GM12878 (cell line): ENCODE data around the gene STX3. TPM values are rescaled to one million over a fixed set of nuclear protein-coding genes. Genes with fewer than 3 reads are reported as not detected.
A peak's percentile ranks its signal among the peaks of the same experiment; 100 is the strongest.

Experiments used
- ATAC-seq: fragments of 200-7000 bp; cut with Tn5 transposase; 3 replicates; pipeline ENCODE4 v1.9.1; 2020; ENCODE audit warnings: mild to moderate bottlenecking, moderate library complexity
- BruUV-seq: library from RNA; stranded (reverse); fragments of 400-500 nt; replicated peaks from 2 replicates; lab custom pipeline; 2021; lab: Mats Ljungman, UMichigan
- CTCF ChIA-PET: fragments of 300-600 bp; sonication (Branson Sonifier 250); formaldehyde crosslinking; extraction: SDS; loops from one replicate; lab custom pipeline; 2021; ENCODE audit warnings: inconsistent platforms; lab: Yijun Ruan, JAX
- POLR2A ChIA-PET: fragments of 350-600 bp; formaldehyde crosslinking; extraction: SDS; loops from one replicate; lab custom pipeline; 2021; ENCODE audit warnings: inconsistent platforms; lab: Charles Lee
- RAD21 ChIA-PET: fragments of 300-600 bp; sonication (Branson Sonifier 250); formaldehyde crosslinking; loops from one replicate; lab custom pipeline; 2023; ENCODE audit warnings: antibody characterized with exemption; ENCODE audit not compliant: unreplicated experiment; lab: Charles Lee
- SMC1A ChIA-PET: fragments of 300-600 bp; sonication (Branson Sonifier 250); formaldehyde crosslinking; loops from one replicate; lab custom pipeline; 2023; ENCODE audit not compliant: unreplicated experiment, uncharacterized antibody; lab: Charles Lee
- DNase-seq: peaks from one replicate; pipeline ENCODE4 v3.0.0-alpha.2; 2011; ENCODE audit warnings: low read depth, low spot score
- FAIRE-seq: peaks from 3 replicates; lab custom pipeline; 2011; peaks lifted over from hg19 to GRCh38; lab: Jason Lieb, UNC
- H2AFZ ChIP-seq: 2 replicates; pipeline ENCODE4 v1.6.0; 2011; ENCODE audit warnings: low read depth, low read length, control low read depth; ENCODE audit not compliant: control insufficient read depth
- H3K27ac ChIP-seq: 2 replicates; pipeline ENCODE4 v1.5.1; 2011; ENCODE audit warnings: control low read depth; ENCODE audit not compliant: control insufficient read depth, insufficient read depth
- H3K27me3 ChIP-seq, 2 experiments: replicated peaks in 1 of 2; 2 replicates each; pipeline versions ENCODE4 v1.6.0 to v1.6.1; 2011; ENCODE audit warnings: low read length in 1 of 2; ENCODE audit not compliant: control insufficient read depth in 2 of 2, insufficient read depth in 2 of 2
- H3K36me3 ChIP-seq, 2 experiments: 2 replicates each; pipeline ENCODE4 v1.5.1; 2011; ENCODE audit warnings: low read length in 1 of 2; ENCODE audit not compliant: control insufficient read depth in 2 of 2, insufficient read depth in 2 of 2
- H3K4me1 ChIP-seq: 2 replicates; pipeline ENCODE4 v1.6.1; 2011; ENCODE audit warnings: mild to moderate bottlenecking, low read length, moderate library complexity, mixed read lengths; ENCODE audit not compliant: control insufficient read depth, insufficient read depth
- H3K4me2 ChIP-seq: 2 replicates; pipeline ENCODE4 v1.6.0; 2011; ENCODE audit warnings: control low read depth; ENCODE audit not compliant: control insufficient read depth, insufficient read depth
- H3K4me3 ChIP-seq: fragments of 200-600 bp; sonication (generic); 2 replicates; pipeline ENCODE4 v1.5.1; 2016
- H3K79me2 ChIP-seq: 2 replicates; pipeline ENCODE4 v1.6.0; 2011; ENCODE audit warnings: low read length; ENCODE audit not compliant: control insufficient read depth, insufficient read depth
- H3K9ac ChIP-seq: 2 replicates; pipeline ENCODE4 v1.8.0; 2011; ENCODE audit warnings: low read length, control low read depth, mixed read lengths; ENCODE audit not compliant: control insufficient read depth, insufficient read depth
- H3K9me3 ChIP-seq: replicated peaks from 3 replicates; pipeline ENCODE4 v1.5.1; 2011; ENCODE audit warnings: mild to moderate bottlenecking, low read length; ENCODE audit not compliant: control insufficient read depth, insufficient read depth
- H4K20me1 ChIP-seq: 2 replicates; pipeline ENCODE4 v1.6.0; 2011; ENCODE audit not compliant: control insufficient read depth, insufficient read depth
- CHD2 ChIP-seq: IDR thresholded peaks from 2 replicates; pipeline ENCODE4 v1.6.1; 2011; ENCODE audit warnings: low read depth, low read length, improper control_type of control experiment, borderline replicate concordance
- EGR1 ChIP-seq, 2 experiments: IDR thresholded peaks; 1 replicate in 1 of 2; 2 replicates in 1 of 2; pipeline ENCODE4 v1.6.1; 2011 to 2012; ENCODE audit warnings: low read depth in 2 of 2, low read length in 2 of 2, borderline replicate concordance in 1 of 2, mild to moderate bottlenecking in 1 of 2, moderate library complexity in 1 of 2
- GATAD2B ChIP-seq: fragments of 450-650 bp; conservative IDR thresholded peaks from 2 replicates; pipeline ENCODE4 v1.6.1; 2017; ENCODE audit warnings: low read depth, mild to moderate bottlenecking, moderate library complexity
- IRF4 ChIP-seq: IDR thresholded peaks from 2 replicates; pipeline ENCODE4 v1.6.1; 2011; ENCODE audit warnings: low read depth, low read length
- IRF5 ChIP-seq: fragments of 450-650 bp; IDR thresholded peaks from 2 replicates; pipeline ENCODE4 v1.6.1; 2017; ENCODE audit warnings: borderline replicate concordance
- MAX ChIP-seq: IDR thresholded peaks from 2 replicates; pipeline ENCODE4 v1.6.1; 2012; ENCODE audit warnings: low read depth, low read length, improper control_type of control experiment
- MEF2B ChIP-seq: fragments of 450-650 bp; IDR thresholded peaks from 2 replicates; pipeline ENCODE4 v1.6.1; 2018; ENCODE audit warnings: mild to moderate bottlenecking, moderate library complexity; ENCODE audit not compliant: partially characterized antibody, poor library complexity, severe bottlenecking
- NBN ChIP-seq: fragments of 450-650 bp; IDR thresholded peaks from 2 replicates; pipeline ENCODE4 v1.6.1; 2016
- RAD21 ChIP-seq: IDR thresholded peaks from 2 replicates; pipeline ENCODE4 v1.6.1; 2011; ENCODE audit warnings: mild to moderate bottlenecking, low read depth, low read length, moderate library complexity; ENCODE audit not compliant: insufficient read depth
- RB1 ChIP-seq: fragments of 450-650 bp; formaldehyde crosslinking; IDR thresholded peaks from 2 replicates; pipeline ENCODE4 v1.6.1; 2017; ENCODE audit warnings: mild to moderate bottlenecking, borderline replicate concordance
- RFX5 ChIP-seq: IDR thresholded peaks from 2 replicates; pipeline ENCODE4 v1.6.1; 2011; ENCODE audit warnings: low read depth, low read length, improper control_type of control experiment
- SMARCA5 ChIP-seq: fragments of 450-650 bp; IDR thresholded peaks from 2 replicates; pipeline ENCODE4 v1.6.1; 2017; ENCODE audit warnings: mild to moderate bottlenecking
- SMC3 ChIP-seq: IDR thresholded peaks from 2 replicates; pipeline ENCODE4 v1.6.1; 2011; ENCODE audit warnings: low read length, improper control_type of control experiment, borderline replicate concordance
- YY1 ChIP-seq: IDR thresholded peaks from 2 replicates; pipeline ENCODE4 v1.6.1; 2011; ENCODE audit warnings: low read depth, mild to moderate bottlenecking, low read length
- ZNF207 ChIP-seq: fragments of 450-650 bp; IDR thresholded peaks from 2 replicates; pipeline ENCODE4 v1.6.1; 2014; ENCODE audit warnings: antibody characterized with exemption, mild to moderate bottlenecking, borderline replicate concordance
- WGBS: methylation state at CpG from one replicate; pipeline ENCODE4 v1.1.6; 2016; ENCODE audit warnings: low lambda C conversion rate; ENCODE audit not compliant: insufficient replicate concordance, insufficient coverage; ENCODE audit errors: missing lambda C conversion rate; 5-methylcytosine and 5-hydroxymethylcytosine counted together
- in situ Hi-C: fragments of 300-500 bp; cut with MboI; formaldehyde crosslinking; loops from 9 replicates; pipeline ENCODE4 v1.14.3; 2018; ENCODE audit warnings: mixed read lengths
- intact Hi-C: fragments of 100-400 bp; cut with micrococcal nuclease; formaldehyde crosslinking; loops from one replicate; pipeline ENCODE4 v1.14.2; 2022; ENCODE audit not compliant: unreplicated experiment
- polyA plus RNA-seq, 11 experiments: library from polyadenylated mRNA; depleted of rRNA in 4 of 11; unstranded in 6 of 11; stranded (reverse) in 5 of 11; fragments of >200 nt; fragmentation: Nextera tagmentation in 4 of 11; fragmentation: Illumina TruSeq in 1 of 11; extraction: Ambion mirVana in 4 of 11; extraction: Trizol in 1 of 11; gene quantifications; 1 replicate in 1 of 11; 2 replicates in 10 of 11; pipeline versions ENCODE4 v1.2.1 to v1.2.3, GENCODE V29; 2011 to 2016; ENCODE audit warnings: inconsistent platforms in 2 of 11, missing spikeins in 2 of 11, low read depth in 1 of 11
- total RNA-seq, 4 experiments: library from RNA; depleted of rRNA in 3 of 4; stranded (reverse); fragments of >200 nt in 3 of 4; fragmentation: Illumina TruSeq in 1 of 4; extraction: Trizol in 1 of 4; gene quantifications; 2 replicates each; pipeline versions ENCODE4 v1.2.1 to v1.2.3, GENCODE V29; 2013 to 2021
- TF ChIP-seq, protein P1 (sequence below): IDR thresholded peaks from 2 replicates; pipeline ENCODE4 v1.6.1; 2011; ENCODE audit warnings: low read depth, low read length, improper control_type of control experiment, borderline replicate concordance
- TF ChIP-seq, protein P2 (sequence below), 3 experiments: IDR thresholded peaks in 2 of 3; conservative IDR thresholded peaks in 1 of 3; 2 replicates each; pipeline ENCODE4 v1.5.1; 2011; ENCODE audit warnings: low read depth in 3 of 3, low read length in 3 of 3, mild to moderate bottlenecking in 3 of 3, control low read depth in 2 of 3, moderate library complexity in 2 of 3, inconsistent platforms in 1 of 3, mixed read lengths in 1 of 3; ENCODE audit not compliant: control insufficient read depth in 2 of 3, insufficient read depth in 1 of 3; ENCODE audit errors: extremely low read depth in 1 of 3

The STX3 gene
- total and polyA plus RNA-seq, 10 of the 15 experiments (the other 5 are each of a cell fraction or from before 2014, with no cell fraction given) = 0.11 to 2.5 (median 1.1) TPM

GRCh38 chr11:59753650-59754493 lies 1.3 kb upstream of the STX3 start:
- intact Hi-C loops = loop anchor here (1.0 to 5.0 kb wide), 5 partner anchors 48 to 497 kb away; partner anchors contain the start of gene MRPL16
- POLR2A ChIA-PET = interaction anchor here (0.9 kb wide), 1 partner anchor 48 kb away, joined by 3 read pairs; no protein-coding TSS in a partner anchor
- Histone ChIP-seq H3K4me2 (peak overlapping the region; percentile 100), H3K9me3 (no peaks in the 10 kb centered on the region), H3K4me1 (peaks cover 4% of the 10 kb centered on the region), H4K20me1 (no peaks in the 10 kb centered on the region; the same call in 1 of the 2 replicates), H3K27ac (no peak overlapping the region), H3K4me3 (peak overlapping the region; percentile 97), H3K36me3 (no peaks in the 10 kb centered on the region), H3K27me3 (peaks cover 0 to 3% of the 10 kb centered on the region in 2 experiments; a peak in 1 of 4 replicates), H2AFZ (peak overlapping the region; percentile 93), H3K79me2 (no peaks in the 10 kb centered on the region), H3K9ac (no peak overlapping the region; the same call in 1 of the 2 replicates)
- FAIRE-seq = peak; percentile 57
- BruUV-seq = no TSS peak
- SMC1A ChIA-PET = interaction anchor here (1.0 to 3.2 kb wide), 7 partner anchors 10 to 498 kb away, joined by 3 to 21 read pairs (median 5); no protein-coding TSS in a partner anchor
- CTCF ChIA-PET = interaction anchor here (0.6 to 6.9 kb wide), 15 partner anchors 10 to 498 kb away, joined by 3 to 88 read pairs (median 4); partner anchors contain the start of gene MRPL16
- RAD21 ChIA-PET = interaction anchor here (1.1 to 4.5 kb wide), 7 partner anchors 19 to 497 kb away, joined by 3 to 31 read pairs (median 6); no protein-coding TSS in a partner anchor
- DNase-seq = peak; percentile 50
- in situ Hi-C loops = loop anchor here (10.0 kb wide), 1 partner anchor 501 kb away; no protein-coding TSS in a partner anchor
- ATAC-seq = peak; percentile 88
- WGBS = 24% methylated on average over 47 of the region's 47 CpGs
- no peak for TF ChIP-seq IRF5
- TF ChIP-seq, protein P1, sequence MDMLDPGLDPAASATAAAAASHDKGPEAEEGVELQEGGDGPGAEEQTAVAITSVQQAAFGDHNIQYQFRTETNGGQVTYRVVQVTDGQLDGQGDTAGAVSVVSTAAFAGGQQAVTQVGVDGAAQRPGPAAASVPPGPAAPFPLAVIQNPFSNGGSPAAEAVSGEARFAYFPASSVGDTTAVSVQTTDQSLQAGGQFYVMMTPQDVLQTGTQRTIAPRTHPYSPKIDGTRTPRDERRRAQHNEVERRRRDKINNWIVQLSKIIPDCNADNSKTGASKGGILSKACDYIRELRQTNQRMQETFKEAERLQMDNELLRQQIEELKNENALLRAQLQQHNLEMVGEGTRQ = no peak
- no peak for TF ChIP-seq EGR1 (IDR thresholded peaks at IDR 0.05; ENCODE audit: borderline replicate concordance in 1 of 2, low read depth in 2 of 2, low read length in 2 of 2)
- peak; percentile 41; the same call in 1 of the 2 replicates for TF ChIP-seq MAX
- TF ChIP-seq CHD2 = no peak
- no peak for TF ChIP-seq MEF2B
- TF ChIP-seq, protein P2, sequence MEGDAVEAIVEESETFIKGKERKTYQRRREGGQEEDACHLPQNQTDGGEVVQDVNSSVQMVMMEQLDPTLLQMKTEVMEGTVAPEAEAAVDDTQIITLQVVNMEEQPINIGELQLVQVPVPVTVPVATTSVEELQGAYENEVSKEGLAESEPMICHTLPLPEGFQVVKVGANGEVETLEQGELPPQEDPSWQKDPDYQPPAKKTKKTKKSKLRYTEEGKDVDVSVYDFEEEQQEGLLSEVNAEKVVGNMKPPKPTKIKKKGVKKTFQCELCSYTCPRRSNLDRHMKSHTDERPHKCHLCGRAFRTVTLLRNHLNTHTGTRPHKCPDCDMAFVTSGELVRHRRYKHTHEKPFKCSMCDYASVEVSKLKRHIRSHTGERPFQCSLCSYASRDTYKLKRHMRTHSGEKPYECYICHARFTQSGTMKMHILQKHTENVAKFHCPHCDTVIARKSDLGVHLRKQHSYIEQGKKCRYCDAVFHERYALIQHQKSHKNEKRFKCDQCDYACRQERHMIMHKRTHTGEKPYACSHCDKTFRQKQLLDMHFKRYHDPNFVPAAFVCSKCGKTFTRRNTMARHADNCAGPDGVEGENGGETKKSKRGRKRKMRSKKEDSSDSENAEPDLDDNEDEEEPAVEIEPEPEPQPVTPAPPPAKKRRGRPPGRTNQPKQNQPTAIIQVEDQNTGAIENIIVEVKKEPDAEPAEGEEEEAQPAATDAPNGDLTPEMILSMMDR (IDR thresholded peaks at IDR 0.05 in 2 of 3, conservative IDR thresholded peaks at IDR 0.05 in 1 of 3; ENCODE audit: control insufficient read depth in 2 of 3, extremely low read depth in 1 of 3, insufficient read depth in 1 of 3, low read depth in 3 of 3, low read length in 3 of 3) = peak; percentile 81 to 89 (median 85)
- peak; percentile 60; the same call in 1 of the 2 replicates for TF ChIP-seq NBN
- peak; percentile 74; the same call in 1 of the 2 replicates for TF ChIP-seq RB1
- TF ChIP-seq RFX5 = no peak
- TF ChIP-seq GATAD2B = peak; percentile 64; the same call in 1 of the 2 replicates
- TF ChIP-seq ZNF207 = peak; percentile 56; the same call in 1 of the 2 replicates
- TF ChIP-seq SMARCA5 = no peak; the same call in 1 of the 2 replicates
- TF ChIP-seq IRF4 = 0 out of 2 replicates have a peak, but pooled peaks have one; percentile 32
- TF ChIP-seq RAD21 = peak; percentile 79
- peak; percentile 54; the same call in 1 of the 2 replicates for TF ChIP-seq YY1
- peak; percentile 89 for TF ChIP-seq SMC3
